Neural progenitor cell (in vitro differentiated cells): ENCODE data around the gene MEP1A.

Experiments
- EZH2 ChIP-seq: fragments of 200-600 bp; sonication (generic); IDR thresholded peaks from 2 replicates; pipeline ENCODE4 v1.6.1; 2017; ENCODE audit warnings: antibody characterized with exemption, mild to moderate bottlenecking, moderate library complexity
- EZH2phosphoT487 ChIP-seq: fragments of 200-600 bp; sonication (generic); IDR thresholded peaks from 2 replicates; pipeline ENCODE4 v1.6.1; 2017; ENCODE audit warnings: antibody characterized with exemption

- TF ChIP-seq EZH2phosphoT487 (no peak), EZH2 (no peak)
Observed at GRCh38 chr6:46819561-46819960, 26.4 kb downstream of the MEP1A start.
